Raji (cell line): ENCODE measurements around the gene SLC8A1.

Experiments used
- POLR2A ChIP-seq: IDR thresholded peaks from 2 replicates; pipeline ENCODE4 v1.6.1; 2011; ENCODE audit warnings: low read depth, low read length, control low read depth; ENCODE audit not compliant: insufficient read depth

Gene SLC8A1

GRCh38 chr2:40343902-40344301 lies 108.0 kb downstream of the SLC8A1 start:
- no peak for TF ChIP-seq POLR2A

GRCh38 chr2:40341198-40341597 lies 110.7 kb downstream of the SLC8A1 start:
- TF ChIP-seq POLR2A = no peak

- TF ChIP-seq POLR2A = no peak
These were observed 112.9 kb downstream of the SLC8A1 start for GRCh38 chr2:40339026-40339425.

GRCh38 chr2:40332191-40332826 lies 119.6 kb downstream of the SLC8A1 start:
- no peak for TF ChIP-seq POLR2A

GRCh38 chr2:40330096-40330495 lies 121.8 kb downstream of the SLC8A1 start:
- TF ChIP-seq POLR2A = no peak

GRCh38 chr2:40329739-40330030 lies 122.2 kb downstream of the SLC8A1 start:
- TF ChIP-seq POLR2A = no peak

- no peak for TF ChIP-seq POLR2A
These were observed 126.8 kb downstream of the SLC8A1 start for GRCh38 chr2:40325116-40325515.

- no peak for TF ChIP-seq POLR2A
These were observed 127.2 kb downstream of the SLC8A1 start for GRCh38 chr2:40324656-40325055.

- TF ChIP-seq POLR2A = no peak
These were observed 130.1 kb downstream of the SLC8A1 start for GRCh38 chr2:40321822-40322221.

GRCh38 chr2:40321016-40321623 lies 130.8 kb downstream of the SLC8A1 start:
- TF ChIP-seq POLR2A = no peak

GRCh38 chr2:40318921-40319320 lies 133.0 kb downstream of the SLC8A1 start:
- no peak for TF ChIP-seq POLR2A

- no peak for TF ChIP-seq POLR2A
These were observed 134.1 kb downstream of the SLC8A1 start for GRCh38 chr2:40317761-40318160.

- TF ChIP-seq POLR2A = no peak
These were observed 134.8 kb downstream of the SLC8A1 start for GRCh38 chr2:40317046-40317445.

GRCh38 chr2:40316620-40317019 lies 135.3 kb downstream of the SLC8A1 start:
- no peak for TF ChIP-seq POLR2A

- TF ChIP-seq POLR2A = no peak
These were observed 136.2 kb downstream of the SLC8A1 start for GRCh38 chr2:40315683-40316082.

GRCh38 chr2:40311026-40311425 lies 140.9 kb downstream of the SLC8A1 start:
- TF ChIP-seq POLR2A = no peak

GRCh38 chr2:40310303-40310702 lies 141.6 kb downstream of the SLC8A1 start:
- TF ChIP-seq POLR2A = no peak
